Transverse colon (tissue), 4 donors: ENCODE data around the gene GM2A. TPM values are rescaled to one million over a fixed set of nuclear protein-coding genes. Genes with fewer than 3 reads are reported as not detected.

Source experiments
- DNase-seq: peaks from one replicate; pipeline ENCODE4 v3.0.0-alpha.2; 2019
- H3K27ac ChIP-seq, 4 donors: fragments of 200-600 bp; sonication (generic); 2 replicates each; pipeline ENCODE4 v1.5.1; 2016 to 2018; ENCODE audit warnings: inconsistent platforms in 4 of 4
- H3K27me3 ChIP-seq: fragments of 200-600 bp; sonication (generic); 2 replicates; pipeline ENCODE4 v1.5.1; 2017; ENCODE audit warnings: inconsistent platforms
- H3K36me3 ChIP-seq, 4 donors: fragments of 200-600 bp; sonication (generic); 2 replicates each; pipeline ENCODE4 v1.5.1; 2017 to 2019; ENCODE audit warnings: inconsistent platforms in 4 of 4
- H3K4me1 ChIP-seq, 4 donors: fragments of 200-600 bp; sonication (generic); 2 replicates each; pipeline ENCODE4 v1.5.1; 2017 to 2020; ENCODE audit warnings: inconsistent platforms in 4 of 4
- H3K4me3 ChIP-seq, 4 donors: fragments of 200-600 bp; sonication (generic); 1 replicate in 1 of 4; 2 replicates in 3 of 4; pipeline versions ENCODE4 v1.5.1 to v1.6.1; 2017 to 2019; ENCODE audit warnings: inconsistent platforms in 4 of 4
- H3K9me3 ChIP-seq, 2 donors: fragments of 200-600 bp; sonication (generic); 2 replicates each; pipeline ENCODE4 v1.5.1; 2017 to 2019; ENCODE audit warnings: inconsistent platforms in 2 of 2
- EP300 ChIP-seq: sonication (generic); formaldehyde crosslinking; IDR thresholded peaks from one replicate; pipeline ENCODE4 v1.6.1; 2017; ENCODE audit warnings: antibody characterized with exemption, low read depth
- POLR2A ChIP-seq: fragments of 450-650 bp; IDR thresholded peaks from one replicate; pipeline ENCODE4 v1.6.1; 2016; ENCODE audit warnings: antibody characterized with exemption, mild to moderate bottlenecking, moderate library complexity
- POLR2AphosphoS5 ChIP-seq, 3 donors: sonication (generic); formaldehyde crosslinking; IDR thresholded peaks; one replicate each; pipeline ENCODE4 v1.6.1; 2016; ENCODE audit warnings: antibody characterized with exemption in 3 of 3
- WGBS, 2 donors: methylation state at CpG; one replicate each; pipeline ENCODE4 v1.1.5; 2018; ENCODE audit warnings: low coverage in 1 of 2; 5-methylcytosine and 5-hydroxymethylcytosine counted together
- in situ Hi-C, 4 donors: fragments of 200-750 bp; cut with MboI; loops; one replicate each; pipeline versions ENCODE4 v1.15.0 to v1.15.1; 2017; ENCODE audit warnings: low sequenced_read_pairs in 3 of 4, low pct_ligation_motif_present in 1 of 4, low pct_unique_long_range_greater_than_20kb in 1 of 4
- intact Hi-C: fragments of 100-400 bp; cut with DNase I; formaldehyde crosslinking; loops from one replicate; pipeline ENCODE4 v1.15.1; 2023; ENCODE audit warnings: low total_unique reads
- total RNA-seq, 4 donors: library from RNA; depleted of rRNA; stranded (reverse); fragments of >200 nt; gene quantifications; one replicate each; pipeline ENCODE4 v1.1.0, GENCODE V29; 2016
- TF ChIP-seq, protein P1 (sequence below), 5 experiments: fragments of 200-600 bp in 3 of 5; fragments of 450-650 bp in 2 of 5; sonication (generic) in 3 of 5; IDR thresholded peaks; 1 replicate in 2 of 5; 2 replicates in 3 of 5; pipeline ENCODE4 v1.5.1; 2016 to 2017; ENCODE audit warnings: antibody characterized with exemption in 5 of 5, inconsistent platforms in 3 of 5, mild to moderate bottlenecking in 2 of 5, moderate library complexity in 1 of 5

The GM2A gene
- total RNA-seq: 10 to 100 TPM in 2 of 4 donors, 1 to 10 TPM in 2; 5.6 to 19.5 (median 11.2) TPM

DNA sequence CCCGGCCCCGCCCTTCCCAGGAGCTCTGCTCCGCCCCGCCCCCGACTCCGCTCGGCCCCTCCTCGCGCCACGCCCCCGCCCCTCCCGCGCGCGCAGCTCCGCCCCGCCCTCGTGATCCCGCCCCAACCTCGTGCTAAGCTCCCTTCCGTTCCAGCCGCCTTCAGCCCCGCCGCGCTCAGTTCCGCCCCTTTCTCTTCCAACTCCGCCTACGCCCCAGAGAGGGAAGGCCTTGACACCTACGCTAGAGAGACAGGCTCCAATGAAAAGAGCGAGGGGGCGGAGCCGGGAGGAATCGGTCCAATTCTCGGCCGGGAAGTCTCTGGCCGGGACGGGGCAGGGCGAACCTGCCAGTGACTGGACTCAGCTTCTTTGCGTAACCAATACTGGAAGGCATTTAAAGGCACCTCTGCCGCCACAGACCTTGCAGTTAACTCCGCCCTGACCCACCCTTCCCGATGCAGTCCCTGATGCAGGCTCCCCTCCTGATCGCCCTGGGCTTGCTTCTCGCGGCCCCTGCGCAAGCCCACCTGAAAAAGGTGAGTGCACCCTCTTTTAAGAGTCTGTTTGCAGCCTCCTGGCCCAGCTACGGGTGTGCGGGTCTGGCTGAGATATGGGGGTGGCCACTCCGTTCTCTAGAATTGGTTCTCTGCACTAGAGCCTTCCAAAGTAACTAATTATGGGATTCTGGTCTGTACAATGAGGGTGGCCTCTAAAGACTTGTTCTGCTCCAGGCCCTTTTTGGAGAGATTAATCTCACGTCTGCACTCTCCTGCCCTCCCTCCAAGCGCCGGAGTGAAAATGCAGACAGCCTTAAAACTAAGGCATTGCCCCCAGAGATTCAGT lies at the start of gene GM2A:
Gene GM2A, plus strand, starts transcription at position 424 of the 843 bp plus-strand sequence. Its CDS starts 32 bp downstream, at position 456.
- Histone ChIP-seq H3K27me3 (no peaks in the 10 kb centered on the region), H3K4me1 (peaks cover 8 to 41% (median 18%) of the 10 kb centered on the region in 4 donors), H3K36me3 (no peaks in the 10 kb centered on the region), H3K9me3 (no peaks in the 10 kb centered on the region), H3K4me3 (peak within 1 kb of the TSS; percentile 55 to 95 (median 65)), H3K27ac (peak within 1 kb of the TSS; percentile 86 to 92 (median 88))
- TF ChIP-seq, protein P1, sequence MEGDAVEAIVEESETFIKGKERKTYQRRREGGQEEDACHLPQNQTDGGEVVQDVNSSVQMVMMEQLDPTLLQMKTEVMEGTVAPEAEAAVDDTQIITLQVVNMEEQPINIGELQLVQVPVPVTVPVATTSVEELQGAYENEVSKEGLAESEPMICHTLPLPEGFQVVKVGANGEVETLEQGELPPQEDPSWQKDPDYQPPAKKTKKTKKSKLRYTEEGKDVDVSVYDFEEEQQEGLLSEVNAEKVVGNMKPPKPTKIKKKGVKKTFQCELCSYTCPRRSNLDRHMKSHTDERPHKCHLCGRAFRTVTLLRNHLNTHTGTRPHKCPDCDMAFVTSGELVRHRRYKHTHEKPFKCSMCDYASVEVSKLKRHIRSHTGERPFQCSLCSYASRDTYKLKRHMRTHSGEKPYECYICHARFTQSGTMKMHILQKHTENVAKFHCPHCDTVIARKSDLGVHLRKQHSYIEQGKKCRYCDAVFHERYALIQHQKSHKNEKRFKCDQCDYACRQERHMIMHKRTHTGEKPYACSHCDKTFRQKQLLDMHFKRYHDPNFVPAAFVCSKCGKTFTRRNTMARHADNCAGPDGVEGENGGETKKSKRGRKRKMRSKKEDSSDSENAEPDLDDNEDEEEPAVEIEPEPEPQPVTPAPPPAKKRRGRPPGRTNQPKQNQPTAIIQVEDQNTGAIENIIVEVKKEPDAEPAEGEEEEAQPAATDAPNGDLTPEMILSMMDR (IDR thresholded peaks at IDR 0.05): no peak
- TF ChIP-seq POLR2A (peak; percentile 84), POLR2AphosphoS5 (IDR thresholded peaks at IDR 0.05) (peak; percentile 93 to 95 (median 94)), EP300 (no peak)
- intact Hi-C loops: no loop called here
- WGBS, 2 donors: 0 to 1% methylated on average over 2 to 40 of the region's 52 CpGs
- DNase-seq: peak; percentile 100
- in situ Hi-C loops: no loop called here

DNA sequence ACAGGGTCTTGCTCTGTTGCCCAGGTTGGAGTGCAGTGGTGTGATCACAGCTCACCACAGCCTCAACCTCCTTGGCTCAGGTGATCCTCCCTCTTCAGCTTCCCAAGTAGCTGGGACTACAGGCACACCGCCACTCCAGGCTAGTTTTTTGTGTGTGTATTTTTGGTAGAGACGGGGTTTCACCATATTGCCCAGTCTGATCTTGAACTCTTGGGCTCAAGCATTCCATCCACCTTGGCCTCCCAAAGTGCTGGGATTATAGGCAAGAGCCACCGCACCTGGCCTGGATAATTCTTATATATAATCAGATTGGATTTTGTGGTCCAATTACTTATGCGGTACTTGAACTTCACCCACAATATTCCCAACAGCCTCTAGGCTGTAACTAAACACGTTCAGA lies 48.9 kb upstream of the GM2A start:
- no peak for TF ChIP-seq POLR2AphosphoS5 (IDR thresholded peaks at IDR 0.05)
- TF ChIP-seq, protein P1 (IDR thresholded peaks at IDR 0.05): no peak
- TF ChIP-seq EP300: no peak
- TF ChIP-seq POLR2A: no peak
- Histone ChIP-seq H3K27me3 (no peaks in the 10 kb centered on the region), H3K4me3 (no peak overlapping the region), H3K27ac (no peak overlapping the region), H3K9me3 (no peaks in the 10 kb centered on the region), H3K36me3 (no peaks in the 10 kb centered on the region), H3K4me1 (peaks cover 8 to 23% (median 15%) of the 10 kb centered on the region in 4 donors)
- intact Hi-C loops (no loop called here), in situ Hi-C loops (no loop called here)
- WGBS, 2 donors: 83 to 84% methylated on average over 3 to 5 of the region's 5 CpGs
- no peak for DNase-seq

DNA sequence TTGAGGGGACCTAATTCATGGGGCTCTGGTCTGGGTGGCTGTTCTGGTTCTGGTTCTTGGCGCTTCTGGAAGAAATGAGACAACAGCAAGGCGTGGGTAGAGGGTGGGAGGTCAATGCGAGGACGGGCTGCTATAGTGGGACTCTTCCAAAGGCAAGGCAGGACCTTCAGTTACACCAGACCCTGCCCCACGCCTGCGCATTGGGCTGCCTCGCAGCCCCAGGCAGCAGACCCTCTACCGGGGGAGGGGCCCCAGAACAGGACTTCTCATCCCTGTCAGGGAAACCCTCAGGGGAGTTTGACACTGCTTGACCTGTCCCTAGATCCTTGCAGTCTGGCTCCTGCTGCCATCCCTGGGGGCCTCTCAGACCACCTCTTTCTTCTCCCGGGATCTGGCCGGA lies 47.6 kb upstream of the GM2A start:
- peaks cover 14 to 36% (median 16%) of the 10 kb centered on the region in 4 donors for H3K4me1 ChIP-seq
- intact Hi-C loops (no loop called here), in situ Hi-C loops (no loop called here)
- WGBS, 2 donors: 91 to 94% methylated on average over 6 to 10 of the region's 10 CpGs
- no peak overlapping the region for H3K4me3 ChIP-seq
- H3K36me3 ChIP-seq: no peaks in the 10 kb centered on the region
- no peak overlapping the region for H3K27ac ChIP-seq
- no peak for DNase-seq
- H3K27me3 ChIP-seq: no peaks in the 10 kb centered on the region
- TF ChIP-seq POLR2AphosphoS5 (IDR thresholded peaks at IDR 0.05): no peak
- TF ChIP-seq POLR2A: no peak
- TF ChIP-seq, protein P1 (IDR thresholded peaks at IDR 0.05): no peak
- no peak for TF ChIP-seq EP300
- H3K9me3 ChIP-seq: no peaks in the 10 kb centered on the region

DNA sequence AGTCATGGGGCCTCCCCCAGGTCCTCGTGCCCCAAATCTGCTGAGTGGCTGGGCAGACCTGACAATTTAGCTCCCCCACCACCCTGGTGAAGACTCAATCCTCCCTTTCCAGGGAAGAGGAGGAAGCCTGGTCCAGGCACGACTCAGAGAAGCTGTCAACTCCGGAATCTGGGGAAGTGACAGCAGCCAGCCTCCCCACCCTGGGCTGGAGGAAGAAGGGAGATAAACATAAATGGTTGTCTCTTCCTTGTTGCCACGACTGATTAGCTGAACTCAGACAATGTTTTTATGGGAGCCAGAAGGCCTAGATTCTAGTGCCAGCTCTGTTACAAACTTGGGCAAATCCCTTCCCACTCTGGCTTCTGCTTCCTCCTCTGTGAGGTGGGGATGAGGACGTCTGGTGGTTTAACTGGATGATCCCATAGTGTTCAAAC lies 44.5 kb upstream of the GM2A start:
- Histone ChIP-seq H3K4me1 (peaks cover 13 to 44% (median 24%) of the 10 kb centered on the region in 4 donors), H3K27ac (peak overlapping the region; percentile 49 to 73 (median 64)), H3K4me3 (no peak overlapping the region), H3K9me3 (no peaks in the 10 kb centered on the region), H3K27me3 (no peaks in the 10 kb centered on the region), H3K36me3 (no peaks in the 10 kb centered on the region)
- 31% methylated on average over 5 of the region's 5 CpGs; no CpG with 5 or more reads in 1 of the 2 donors for WGBS, 2 donors
- TF ChIP-seq POLR2AphosphoS5 (IDR thresholded peaks at IDR 0.05) (no peak), POLR2A (no peak), EP300 (no peak)
- TF ChIP-seq, protein P1 (IDR thresholded peaks at IDR 0.05): no peak
- intact Hi-C loops (no loop called here), in situ Hi-C loops (no loop called here)
- no peak for DNase-seq
